Neutrophil (primary cell): ENCODE measurements around the gene EYS.

Experiments
- H3K27ac ChIP-seq: fragments of 200-600 bp; sonication (generic); 2 replicates; pipeline ENCODE4 v1.5.1; 2016; ENCODE audit warnings: mild to moderate bottlenecking, moderate library complexity
- H3K27me3 ChIP-seq: fragments of 200-600 bp; sonication (generic); 2 replicates; pipeline ENCODE4 v1.6.0; 2016; ENCODE audit warnings: mild to moderate bottlenecking
- H3K36me3 ChIP-seq: fragments of 200-600 bp; sonication (generic); 2 replicates; pipeline ENCODE4 v1.5.1; 2017
- H3K4me1 ChIP-seq, 2 experiments: fragments of 200-600 bp in 1 of 2; sonication (generic) in 1 of 2; 1 replicate in 1 of 2; 2 replicates in 1 of 2; pipeline versions ENCODE4 v1.5.1 to v1.6.1; 2013 to 2016; ENCODE audit warnings: low read depth in 1 of 2, low read length in 1 of 2, mild to moderate bottlenecking in 1 of 2, moderate library complexity in 1 of 2; ENCODE audit not compliant: control insufficient read depth in 1 of 2, insufficient read depth in 1 of 2
- H3K4me3 ChIP-seq, 2 experiments: fragments of 200-600 bp in 1 of 2; sonication (generic) in 1 of 2; 1 replicate in 1 of 2; 2 replicates in 1 of 2; pipeline ENCODE4 v1.5.1; 2013 to 2016; ENCODE audit warnings: low read depth in 1 of 2, low read length in 1 of 2, mild to moderate bottlenecking in 1 of 2, moderate library complexity in 1 of 2
- H3K9me3 ChIP-seq: fragments of 200-600 bp; sonication (generic); 2 replicates; pipeline ENCODE4 v1.5.1; 2016
- CTCF ChIP-seq: fragments of 200-600 bp; sonication (generic); IDR thresholded peaks from 2 replicates; pipeline ENCODE4 v1.5.1; 2016; ENCODE audit warnings: antibody characterized with exemption

Gene EYS

GRCh38 chr6:64987066-64987465, 720.0 kb downstream of the EYS start:
- no peak overlapping the region for H3K27ac ChIP-seq
- H3K4me3 ChIP-seq = no peak overlapping the region
- H3K36me3 ChIP-seq = no peaks in the 10 kb centered on the region
- no peaks in the 10 kb centered on the region for H3K27me3 ChIP-seq
- no peaks in the 10 kb centered on the region for H3K4me1 ChIP-seq
- no peaks in the 10 kb centered on the region for H3K9me3 ChIP-seq
- TF ChIP-seq CTCF = no peak

- Histone ChIP-seq H3K36me3 (no peaks in the 10 kb centered on the region), H3K9me3 (no peaks in the 10 kb centered on the region), H3K27ac (no peak overlapping the region), H3K27me3 (no peaks in the 10 kb centered on the region), H3K4me3 (no peak overlapping the region), H3K4me1 (no peaks in the 10 kb centered on the region)
- TF ChIP-seq CTCF = no peak
Observed at GRCh38 chr6:64985726-64986125, 721.3 kb downstream of the EYS start.

GRCh38 chr6:64984948-64985347, 722.1 kb downstream of the EYS start:
- no peaks in the 10 kb centered on the region for H3K36me3 ChIP-seq
- no peaks in the 10 kb centered on the region for H3K9me3 ChIP-seq
- H3K4me3 ChIP-seq = no peak overlapping the region
- H3K4me1 ChIP-seq = no peaks in the 10 kb centered on the region
- no peak for TF ChIP-seq CTCF
- H3K27me3 ChIP-seq = no peaks in the 10 kb centered on the region
- no peak overlapping the region for H3K27ac ChIP-seq

- no peaks in the 10 kb centered on the region for H3K36me3 ChIP-seq
- H3K27me3 ChIP-seq = no peaks in the 10 kb centered on the region
Observed at GRCh38 chr6:64983089-64983488, 723.9 kb downstream of the EYS start.

GRCh38 chr6:64973142-64973541, 733.9 kb downstream of the EYS start:
- Histone ChIP-seq H3K27me3 (no peaks in the 10 kb centered on the region), H3K9me3 (no peaks in the 10 kb centered on the region), H3K36me3 (no peaks in the 10 kb centered on the region), H3K27ac (no peak overlapping the region), H3K4me3 (no peak overlapping the region), H3K4me1 (no peaks in the 10 kb centered on the region)
- TF ChIP-seq CTCF = no peak

More at GRCh38 chr6:64983089-64983488, 723.9 kb downstream of the EYS start:
- Histone ChIP-seq H3K4me1 (no peaks in the 10 kb centered on the region), H3K9me3 (no peaks in the 10 kb centered on the region), H3K27ac (no peak overlapping the region), H3K4me3 (no peak overlapping the region)
- no peak for TF ChIP-seq CTCF

- Histone ChIP-seq H3K4me3 (no peak overlapping the region), H3K27ac (no peak overlapping the region), H3K27me3 (no peaks in the 10 kb centered on the region), H3K9me3 (no peaks in the 10 kb centered on the region), H3K36me3 (no peaks in the 10 kb centered on the region), H3K4me1 (no peaks in the 10 kb centered on the region)
- no peak for TF ChIP-seq CTCF
Observed at GRCh38 chr6:64969139-64969538, 737.9 kb downstream of the EYS start.
